ENCODE data around the gene ZBTB43.
"Not testable (repeated sequence)": the region's sequence is repeated elsewhere in the genome, so short reads cannot be mapped to it uniquely, and the experiment has no call there.

ZBTB43 gene

DNA sequence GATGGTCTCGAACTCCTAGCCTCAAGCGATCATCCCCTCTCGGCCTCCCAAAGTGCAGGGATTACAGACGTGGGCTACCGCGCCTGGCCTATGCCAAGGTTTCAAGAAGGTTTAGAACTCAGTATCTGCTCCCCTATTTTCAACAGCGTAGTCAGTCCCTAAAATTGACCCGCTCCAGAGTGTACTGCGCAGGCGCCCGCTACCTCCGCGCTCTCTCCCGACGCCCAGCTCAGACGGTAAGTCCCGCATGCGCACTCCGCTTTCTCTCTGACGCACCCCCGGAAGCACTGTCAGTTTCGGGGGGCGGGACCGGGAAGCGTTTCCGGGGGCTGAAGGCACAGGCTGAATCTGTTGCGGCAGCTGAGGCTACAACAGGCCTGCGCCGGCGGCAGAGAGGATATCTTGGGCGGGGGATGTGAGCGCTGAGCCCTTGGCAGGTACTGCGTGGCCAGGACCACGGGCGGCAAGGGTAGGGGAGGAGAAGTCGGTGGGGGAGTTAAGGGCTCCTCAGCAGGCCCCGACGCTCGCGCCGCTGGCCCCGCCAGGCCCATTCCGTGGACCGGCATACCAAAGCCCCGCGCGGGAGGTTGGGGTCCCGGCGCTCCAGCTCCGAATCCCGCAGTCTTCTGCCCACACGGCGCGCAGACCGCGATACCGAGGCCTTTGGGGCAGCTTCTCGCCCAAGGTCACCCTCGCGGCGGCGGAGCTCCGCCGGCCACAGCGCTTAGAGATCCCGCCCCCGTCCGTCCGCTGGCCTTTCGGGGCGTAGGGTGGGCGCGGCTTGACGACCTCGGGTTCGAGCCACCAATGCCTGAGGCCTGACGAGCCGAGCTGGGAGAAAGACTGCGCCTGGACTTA, at the start of gene ZBTB43:
TSS of gene ZBTB43 (plus strand) at position 345 of the 858 bp plus-strand sequence. CDS start 27,470 bp downstream, outside the sequence.
- DNase-seq (ENCODE audit: low read depth): peak; percentile 93

- DNase-seq (ENCODE audit: low read depth): no peak
Observed at GRCh38 chr9:126755317-126755875, 49.4 kb upstream of the ZBTB43 start.

DNA sequence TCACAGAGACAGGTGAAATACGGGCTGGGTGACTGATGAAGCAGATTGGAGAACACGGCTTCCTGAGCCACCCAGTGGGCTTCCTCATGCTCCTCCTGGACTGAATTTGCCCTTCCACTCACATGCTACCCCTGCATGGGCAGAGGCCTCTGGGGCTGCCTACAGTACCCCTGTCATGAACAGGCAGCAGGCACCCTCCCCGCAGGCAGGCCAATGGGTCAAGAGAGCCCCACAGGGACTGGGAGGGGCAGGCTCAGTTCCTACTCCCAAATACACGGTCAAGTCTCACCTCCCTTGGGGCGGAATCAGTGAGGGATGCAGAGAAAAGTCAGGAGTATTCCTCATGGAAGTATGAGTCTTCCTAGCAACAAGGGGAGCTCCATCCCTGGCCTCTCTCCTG, 48.6 kb upstream of the ZBTB43 start:
- DNase-seq (ENCODE audit: low read depth): no peak

DNA sequence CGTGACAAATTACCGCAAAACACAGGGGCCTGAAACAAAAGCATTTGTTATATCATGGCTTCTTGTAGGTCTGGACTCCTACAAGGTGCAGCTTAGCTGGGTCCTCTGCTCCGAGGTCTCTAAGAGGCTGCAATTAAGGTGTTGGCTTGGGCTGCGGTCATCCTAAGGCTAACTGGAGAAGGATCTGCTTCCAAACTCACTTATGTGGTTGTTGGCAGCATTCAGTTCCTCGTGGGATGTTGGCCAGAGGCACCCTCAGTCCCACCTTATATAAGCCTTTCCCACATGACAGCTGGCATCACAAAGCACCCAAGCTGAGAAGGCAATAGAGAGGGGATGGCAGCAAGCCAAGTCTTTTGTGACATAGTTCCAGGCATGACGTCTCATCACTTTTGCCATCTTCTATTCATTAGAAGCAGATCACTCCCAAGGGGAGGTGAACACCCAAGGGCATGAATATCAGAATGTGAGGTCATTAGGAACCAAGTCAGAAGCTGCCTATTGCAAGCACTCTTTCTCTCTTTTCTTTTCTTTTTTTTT, 47.9 kb upstream of the ZBTB43 start:
- DNase-seq (ENCODE audit: low read depth): no peak

- no peak for DNase-seq (ENCODE audit: low read depth)
Observed at GRCh38 chr9:126758916-126759585, 45.8 kb upstream of the ZBTB43 start.

GRCh38 chr9:126761274-126761673, 43.6 kb upstream of the ZBTB43 start:
- DNase-seq (ENCODE audit: low read depth): no peak

- DNase-seq (ENCODE audit: low read depth): no peak
Observed at GRCh38 chr9:126763130-126763764, 41.6 kb upstream of the ZBTB43 start.

- DNase-seq (ENCODE audit: low read depth): no peak
Observed at GRCh38 chr9:126773004-126773607, 31.7 kb upstream of the ZBTB43 start.

- no peak for DNase-seq (ENCODE audit: low read depth)
Observed at GRCh38 chr9:126775926-126776325, 28.9 kb upstream of the ZBTB43 start.

- no peak for DNase-seq (ENCODE audit: low read depth)
Observed at GRCh38 chr9:126777733-126778132, 27.1 kb upstream of the ZBTB43 start.

DNA sequence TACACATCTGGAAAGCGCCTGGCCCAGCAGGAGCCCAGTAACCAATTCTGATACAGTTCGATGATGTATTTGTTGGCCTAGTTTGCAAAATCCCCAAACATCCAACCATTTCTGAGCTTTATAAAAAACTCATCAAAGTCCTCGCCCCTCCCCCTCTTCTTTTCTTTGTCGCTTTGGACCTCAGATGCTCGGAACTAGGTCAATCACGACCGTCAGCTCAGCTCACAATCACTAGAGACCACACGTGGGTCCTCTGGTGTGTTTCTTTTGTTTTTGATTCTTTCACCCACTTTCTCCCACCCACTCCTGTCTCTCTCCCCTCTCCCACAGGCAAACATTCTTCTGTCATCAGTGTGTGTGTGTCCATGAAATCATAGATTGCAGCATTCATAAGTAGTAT, 26.7 kb upstream of the ZBTB43 start:
- no peak for DNase-seq (ENCODE audit: low read depth)

DNA sequence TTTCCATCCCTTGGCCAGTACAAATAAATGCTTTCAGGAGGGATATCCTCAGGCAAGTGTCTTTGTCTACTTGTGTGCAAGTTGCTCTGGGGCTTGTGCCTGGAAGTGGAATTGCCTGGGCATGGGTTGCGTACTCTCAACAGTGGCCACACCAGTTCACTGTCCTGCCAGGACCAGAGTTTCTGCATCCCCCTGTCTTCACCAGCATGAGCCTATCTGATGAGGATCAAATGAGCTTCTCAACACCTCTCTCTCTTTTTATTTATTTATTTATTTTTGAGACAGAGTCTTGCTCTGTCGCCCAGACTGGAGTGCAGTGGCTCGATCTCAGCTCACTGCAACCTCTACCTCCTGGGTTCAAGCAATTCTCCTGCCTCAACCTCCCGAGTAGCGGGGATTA, 26.1 kb upstream of the ZBTB43 start:
- not testable (repeated sequence) for DNase-seq (ENCODE audit: low read depth)

DNA sequence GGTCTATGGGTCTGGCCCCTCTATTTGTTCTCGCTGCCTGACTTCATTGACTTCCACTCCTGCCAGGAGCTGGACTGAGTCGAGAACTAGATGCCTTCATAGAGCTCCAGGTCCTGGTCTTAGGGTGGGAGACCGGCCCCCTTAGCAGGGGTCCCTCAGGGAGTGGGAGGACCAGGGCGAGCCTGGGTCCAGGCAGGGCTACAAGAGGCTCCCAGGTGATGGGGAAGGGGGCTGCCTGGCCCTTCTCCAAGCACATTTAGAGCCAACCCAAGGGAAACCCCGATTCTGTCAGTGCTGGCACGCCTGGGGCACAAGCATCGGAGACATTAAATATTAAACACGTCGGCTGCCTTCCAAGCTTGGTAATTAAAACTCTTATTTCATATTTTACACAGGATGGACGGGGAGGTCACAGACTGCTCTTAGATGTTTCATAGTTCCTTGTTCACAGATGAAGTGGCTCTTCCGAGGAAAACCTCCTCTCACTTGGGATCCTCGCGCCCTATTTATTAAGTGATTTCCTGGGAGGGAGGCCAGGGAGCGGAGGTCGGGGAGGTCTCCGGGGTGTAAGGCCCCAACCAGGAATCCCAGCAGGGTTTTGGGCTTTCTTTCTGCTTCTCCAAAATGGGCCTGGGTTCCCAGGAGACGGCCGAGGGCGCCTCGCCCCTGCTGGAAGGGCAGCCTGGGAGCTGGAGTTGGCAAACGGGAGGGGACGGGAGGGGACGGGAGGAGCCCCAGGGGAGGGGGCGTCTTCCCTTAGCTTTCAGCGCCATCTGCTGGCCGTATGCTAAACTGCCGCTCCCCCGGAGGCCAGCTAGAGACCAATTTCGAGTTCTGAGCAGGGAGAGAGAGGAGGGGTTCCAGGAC, 23.4 kb upstream of the ZBTB43 start:
- peak; percentile 53 for DNase-seq (ENCODE audit: low read depth)

DNA sequence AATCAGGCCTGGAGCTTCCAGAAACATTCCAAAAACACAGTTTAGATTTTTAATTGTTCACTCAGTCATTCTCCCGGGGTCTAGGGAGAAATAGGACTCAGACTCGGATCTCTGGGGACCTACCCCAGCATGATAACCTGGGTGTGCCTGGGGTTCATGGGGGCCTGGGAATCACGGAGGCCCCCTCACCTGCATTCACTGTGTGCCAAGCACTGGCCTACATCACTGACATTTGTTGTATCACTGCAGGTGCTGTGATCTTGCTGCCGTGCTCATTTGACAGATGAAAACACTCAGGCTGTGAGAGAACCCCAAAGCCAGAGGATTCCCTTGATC, 22.8 kb upstream of the ZBTB43 start:
- DNase-seq (ENCODE audit: low read depth): no peak

- no peak for DNase-seq (ENCODE audit: low read depth)
Observed at GRCh38 chr9:126783949-126784348, 20.9 kb upstream of the ZBTB43 start.

- no peak for DNase-seq (ENCODE audit: low read depth)
Observed at GRCh38 chr9:126784401-126784800, 20.4 kb upstream of the ZBTB43 start.

DNA sequence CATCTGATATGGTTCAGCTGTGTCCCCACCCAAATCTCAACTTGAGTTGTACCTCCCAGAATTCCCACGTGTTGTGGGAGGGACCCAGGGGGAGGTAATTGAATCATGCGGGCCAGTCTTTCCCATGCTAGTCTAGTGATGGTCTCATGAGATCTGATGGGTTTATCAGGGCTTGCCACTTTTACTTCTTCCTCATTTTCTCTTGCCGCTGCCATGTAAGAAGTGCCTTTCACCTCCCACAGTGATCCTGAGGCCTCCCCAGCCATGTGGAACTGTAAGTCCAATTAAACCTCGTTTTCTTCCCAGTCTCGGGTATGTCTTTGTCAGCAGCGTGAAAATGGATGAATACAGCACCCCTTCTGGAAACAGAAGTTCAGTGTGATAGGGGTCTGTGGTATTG, 20.0 kb upstream of the ZBTB43 start:
- not testable (repeated sequence) for DNase-seq (ENCODE audit: low read depth)

DNA sequence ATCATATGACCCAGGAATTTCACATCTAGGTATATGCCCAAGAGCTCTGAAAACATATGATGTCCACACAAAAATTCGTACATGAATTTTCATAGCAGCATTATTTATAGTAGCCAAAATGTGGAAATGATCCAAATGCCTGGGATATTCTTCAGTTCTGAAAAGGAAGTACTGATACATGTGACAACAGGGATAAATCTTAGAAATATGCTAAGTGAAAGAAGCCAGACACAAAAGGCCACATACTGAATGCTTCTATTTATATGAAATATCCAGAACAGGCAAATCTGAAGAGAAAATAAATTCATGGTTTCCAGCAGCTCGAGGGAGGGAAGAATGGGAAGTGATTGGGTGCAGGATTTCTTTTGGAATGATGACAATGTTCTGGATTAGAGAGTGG, 16.8 kb upstream of the ZBTB43 start:
- DNase-seq (ENCODE audit: low read depth): no peak

DNA sequence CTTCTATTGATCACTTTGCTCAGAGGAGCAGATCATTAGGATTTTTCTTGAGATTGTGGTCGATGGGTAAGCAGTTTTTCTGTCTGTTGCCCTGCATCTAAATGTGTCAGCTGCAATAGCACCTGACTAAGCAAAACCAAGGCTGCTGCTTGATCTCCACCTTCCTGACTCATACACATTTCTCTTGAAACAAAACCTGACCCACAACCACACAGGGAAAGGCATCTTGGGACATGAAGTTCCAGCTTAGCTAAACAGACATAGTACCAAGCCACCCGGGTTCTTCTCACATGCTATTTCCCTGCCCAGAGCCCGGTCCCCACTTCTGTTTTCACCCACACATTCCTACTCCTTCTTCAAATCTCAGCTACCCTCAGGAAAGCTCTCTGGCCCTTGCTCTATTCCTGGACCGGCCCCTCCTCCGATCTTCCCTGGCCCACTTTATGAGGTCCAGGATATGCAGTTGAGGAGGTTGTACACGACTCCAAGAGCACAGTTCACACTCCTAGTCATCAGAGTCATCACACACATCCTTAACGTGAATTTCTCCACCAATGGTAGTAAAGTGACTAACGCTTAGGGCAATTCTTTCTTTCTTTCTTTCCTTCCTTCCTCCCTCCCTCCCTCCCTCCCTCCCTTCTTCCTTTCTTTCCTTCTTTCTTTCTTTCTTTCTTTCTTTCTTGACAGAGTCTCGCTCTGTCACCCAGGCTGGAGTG, 16.0 kb upstream of the ZBTB43 start:
- no peak for DNase-seq (ENCODE audit: low read depth)

DNA sequence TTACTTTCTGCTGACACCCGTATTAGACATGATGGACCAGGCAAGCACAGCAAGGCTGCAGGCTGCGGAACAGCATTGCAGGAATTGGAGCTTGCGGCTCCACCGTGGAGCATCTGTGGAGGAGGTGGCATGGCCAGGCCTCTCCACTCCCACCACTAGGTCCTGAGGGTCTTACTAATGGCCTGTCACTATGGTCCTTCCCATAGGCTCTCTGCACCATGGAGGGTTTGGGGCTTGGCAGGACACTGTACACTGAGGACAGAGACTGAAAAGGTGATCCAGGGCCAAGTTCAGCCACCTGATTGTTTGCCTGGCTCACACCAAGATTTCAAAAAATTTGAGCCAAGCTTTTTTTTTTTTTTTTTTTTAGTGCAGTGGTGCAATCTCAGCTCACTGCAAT, 14.3 kb upstream of the ZBTB43 start:
- no peak for DNase-seq (ENCODE audit: low read depth)
